ENCODE results near the gene IMMP2L.

DNA sequence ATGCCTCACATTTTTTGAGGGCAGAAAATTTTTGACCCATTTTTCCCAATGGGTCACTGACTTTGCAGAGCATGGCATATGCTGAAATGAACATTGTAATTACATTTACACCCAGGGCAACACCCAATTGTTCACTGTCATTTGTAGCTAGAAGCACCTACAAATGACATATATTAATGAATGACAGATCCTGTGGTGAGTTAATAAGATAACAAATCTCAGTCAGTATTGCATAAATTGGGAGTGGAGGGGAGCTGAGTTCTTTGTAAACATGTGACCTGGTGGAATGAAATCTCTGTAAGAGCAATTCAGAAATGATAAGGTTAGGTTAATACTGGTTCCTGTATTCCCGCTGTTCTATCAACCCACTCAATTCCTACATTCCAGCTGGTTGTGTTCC is 726.4 kb downstream of the IMMP2L start:
- TF ChIP-seq, protein P1, sequence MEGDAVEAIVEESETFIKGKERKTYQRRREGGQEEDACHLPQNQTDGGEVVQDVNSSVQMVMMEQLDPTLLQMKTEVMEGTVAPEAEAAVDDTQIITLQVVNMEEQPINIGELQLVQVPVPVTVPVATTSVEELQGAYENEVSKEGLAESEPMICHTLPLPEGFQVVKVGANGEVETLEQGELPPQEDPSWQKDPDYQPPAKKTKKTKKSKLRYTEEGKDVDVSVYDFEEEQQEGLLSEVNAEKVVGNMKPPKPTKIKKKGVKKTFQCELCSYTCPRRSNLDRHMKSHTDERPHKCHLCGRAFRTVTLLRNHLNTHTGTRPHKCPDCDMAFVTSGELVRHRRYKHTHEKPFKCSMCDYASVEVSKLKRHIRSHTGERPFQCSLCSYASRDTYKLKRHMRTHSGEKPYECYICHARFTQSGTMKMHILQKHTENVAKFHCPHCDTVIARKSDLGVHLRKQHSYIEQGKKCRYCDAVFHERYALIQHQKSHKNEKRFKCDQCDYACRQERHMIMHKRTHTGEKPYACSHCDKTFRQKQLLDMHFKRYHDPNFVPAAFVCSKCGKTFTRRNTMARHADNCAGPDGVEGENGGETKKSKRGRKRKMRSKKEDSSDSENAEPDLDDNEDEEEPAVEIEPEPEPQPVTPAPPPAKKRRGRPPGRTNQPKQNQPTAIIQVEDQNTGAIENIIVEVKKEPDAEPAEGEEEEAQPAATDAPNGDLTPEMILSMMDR (CRISPR knock-in tag; IDR thresholded peaks at IDR 0.05) = no peak
- TF ChIP-seq POLR2AphosphoS5 (IDR thresholded peaks at IDR 0.05; ENCODE audit: low read depth, low read length) (no peak), SOX5 (CRISPR knock-in tag; IDR thresholded peaks at IDR 0.05; ENCODE audit: borderline replicate concordance) (no peak), ZNF263 (CRISPR knock-in tag; IDR thresholded peaks at IDR 0.05) (no peak), RBM22 (optimal IDR thresholded peaks at IDR 0.05; ENCODE audit: low read length) (no peak)

Data from HepG2 (cell line).